ENCODE results near the gene RRAS. TPM values are rescaled to one million over a fixed set of nuclear protein-coding genes. Genes with fewer than 3 reads are reported as not detected.

RRAS gene
- total RNA-seq, 1 experiment from 2014 or later = 43.3 TPM

DNA sequence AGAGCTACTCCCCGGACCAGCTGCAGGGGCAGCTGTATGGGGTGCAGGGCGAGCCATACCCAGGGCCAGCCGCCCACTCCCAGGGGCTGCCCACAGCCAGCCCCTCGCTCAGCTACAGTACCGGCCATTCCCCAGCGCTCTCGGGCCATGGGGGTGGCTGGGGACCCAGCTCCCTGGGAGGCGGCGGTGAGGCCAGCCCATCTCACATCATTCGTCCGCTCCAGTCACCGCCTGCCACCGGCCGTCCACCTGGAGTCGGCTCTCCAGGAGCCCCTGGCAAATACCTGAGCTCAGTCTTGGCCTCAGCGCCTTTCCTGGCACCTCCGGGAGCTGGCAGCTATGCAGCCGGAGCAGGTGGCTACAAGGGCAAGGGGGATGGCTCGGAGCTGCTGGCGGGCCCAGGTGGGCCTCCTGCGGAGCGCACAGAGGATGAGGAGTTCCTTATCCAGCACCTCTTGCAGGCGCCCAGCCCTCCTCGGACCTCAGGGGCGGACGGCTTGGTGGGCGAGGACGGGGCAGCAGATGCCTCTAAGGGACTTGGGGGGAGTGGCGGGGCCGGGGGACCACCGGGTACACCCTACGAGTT, 44.0 kb downstream of the RRAS start:
- no peak for DNase-seq (ENCODE audit: low read depth)

- DNase-seq (ENCODE audit: low read depth) = no peak
These were observed 44.7 kb downstream of the RRAS start for GRCh38 chr19:49594993-49595818.

- no peak for DNase-seq (ENCODE audit: low read depth)
These were observed 45.6 kb downstream of the RRAS start for GRCh38 chr19:49594157-49594992.

DNA sequence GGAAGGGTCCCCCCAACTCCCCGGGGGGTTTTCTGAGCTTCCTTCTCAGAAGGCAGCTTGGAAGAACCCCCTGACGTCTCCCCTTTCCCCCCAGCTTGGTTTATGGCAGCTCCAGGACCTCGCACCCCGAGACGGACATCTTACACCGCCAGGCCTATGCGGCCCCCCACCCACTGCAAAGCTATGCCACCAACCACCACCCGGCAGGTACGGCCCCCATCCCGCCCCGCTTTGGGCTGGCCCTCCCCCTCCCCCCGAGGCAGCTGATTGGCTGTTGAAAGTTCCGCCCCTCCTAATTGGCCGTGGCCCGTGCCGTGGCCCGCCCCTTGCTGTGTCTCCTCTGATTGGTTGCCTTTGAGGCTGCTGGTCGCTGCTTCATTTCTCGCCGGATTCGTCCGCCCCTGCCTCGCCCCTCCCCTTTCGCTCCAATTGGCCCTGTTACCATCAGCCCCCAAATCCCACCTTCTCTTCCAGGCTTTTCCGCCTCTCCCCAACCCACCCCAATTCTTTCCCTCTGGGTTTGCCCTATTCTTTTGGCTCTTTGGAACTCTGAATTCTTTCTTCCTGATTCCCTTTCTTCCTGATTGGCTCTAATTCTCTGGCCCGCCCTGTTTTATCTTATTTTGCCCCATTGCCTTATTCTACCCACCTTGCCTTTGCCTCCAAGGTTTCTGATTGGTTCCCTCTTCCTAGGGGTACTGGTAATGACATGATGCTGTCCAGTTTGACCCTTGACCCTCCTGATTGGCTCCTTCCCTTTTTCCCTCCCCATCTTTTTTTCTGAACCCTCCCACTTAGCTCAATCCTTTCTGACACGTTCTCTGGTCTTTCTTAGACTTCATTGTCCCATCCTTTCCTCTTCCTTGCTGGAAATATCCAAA, 46.5 kb downstream of the RRAS start:
- no peak for DNase-seq (ENCODE audit: low read depth)

- DNase-seq (ENCODE audit: low read depth) = no peak
These were observed 47.3 kb downstream of the RRAS start for GRCh38 chr19:49592486-49593232.

- DNase-seq (ENCODE audit: low read depth) = peak; percentile 58
These were observed 48.0 kb downstream of the RRAS start for GRCh38 chr19:49591731-49592485.

GRCh38 chr19:49590971-49591730, 48.8 kb downstream of the RRAS start, which contains the start of gene PRR12:
Gene PRR12, plus strand, starts transcription at chr19:49591182. Its CDS starts 473 bp downstream, at chr19:49591655.
- DNase-seq (ENCODE audit: low read depth) = peak; percentile 75

DNA sequence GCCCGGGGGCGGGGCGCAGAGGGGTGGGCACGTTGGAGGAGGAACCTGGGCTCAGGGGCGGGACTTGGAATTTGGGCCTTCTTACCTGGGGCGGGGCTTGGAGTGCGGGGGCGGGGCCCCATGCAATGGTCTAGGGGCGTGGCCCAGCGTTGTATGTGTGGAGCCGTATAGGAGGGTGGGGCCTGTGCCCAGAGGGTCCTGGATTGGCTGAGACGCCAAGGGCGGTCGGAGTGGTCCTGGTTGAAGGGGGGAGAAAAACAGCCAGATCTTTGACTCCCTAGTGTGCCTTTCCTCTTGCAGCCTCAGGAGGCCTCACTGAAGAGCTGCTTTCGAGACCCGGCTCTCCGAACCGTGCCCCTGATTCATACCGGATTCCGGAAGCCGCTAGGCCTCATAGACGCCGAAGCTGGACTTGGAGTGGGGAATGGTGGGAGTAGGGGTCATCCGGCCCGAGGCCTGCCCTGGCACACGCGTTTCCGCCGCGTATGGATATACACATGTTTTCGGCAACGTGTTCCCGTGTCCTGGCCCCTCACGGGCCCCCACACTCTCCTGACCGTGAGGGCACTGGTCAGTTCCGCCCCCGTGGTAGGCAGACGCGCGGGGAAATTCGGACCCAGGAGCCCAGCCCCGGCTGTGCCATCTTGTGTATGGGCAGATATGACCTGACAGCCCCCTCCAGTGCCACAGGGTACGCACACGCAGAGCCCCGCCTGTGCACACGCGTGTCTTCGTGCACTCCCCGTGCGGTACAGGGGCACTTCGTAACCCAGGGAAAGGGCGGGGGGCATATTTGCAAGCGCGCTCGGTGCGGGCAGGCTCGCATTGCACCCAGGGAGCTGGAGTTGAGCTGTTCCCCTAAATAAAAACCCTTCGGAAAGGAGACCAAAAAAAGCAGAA, 49.6 kb downstream of the RRAS start:
- peak; percentile 96 for DNase-seq (ENCODE audit: low read depth)

GRCh38 chr19:49589502-49589905, 50.4 kb downstream of the RRAS start:
- no peak for DNase-seq (ENCODE audit: low read depth)

DNA sequence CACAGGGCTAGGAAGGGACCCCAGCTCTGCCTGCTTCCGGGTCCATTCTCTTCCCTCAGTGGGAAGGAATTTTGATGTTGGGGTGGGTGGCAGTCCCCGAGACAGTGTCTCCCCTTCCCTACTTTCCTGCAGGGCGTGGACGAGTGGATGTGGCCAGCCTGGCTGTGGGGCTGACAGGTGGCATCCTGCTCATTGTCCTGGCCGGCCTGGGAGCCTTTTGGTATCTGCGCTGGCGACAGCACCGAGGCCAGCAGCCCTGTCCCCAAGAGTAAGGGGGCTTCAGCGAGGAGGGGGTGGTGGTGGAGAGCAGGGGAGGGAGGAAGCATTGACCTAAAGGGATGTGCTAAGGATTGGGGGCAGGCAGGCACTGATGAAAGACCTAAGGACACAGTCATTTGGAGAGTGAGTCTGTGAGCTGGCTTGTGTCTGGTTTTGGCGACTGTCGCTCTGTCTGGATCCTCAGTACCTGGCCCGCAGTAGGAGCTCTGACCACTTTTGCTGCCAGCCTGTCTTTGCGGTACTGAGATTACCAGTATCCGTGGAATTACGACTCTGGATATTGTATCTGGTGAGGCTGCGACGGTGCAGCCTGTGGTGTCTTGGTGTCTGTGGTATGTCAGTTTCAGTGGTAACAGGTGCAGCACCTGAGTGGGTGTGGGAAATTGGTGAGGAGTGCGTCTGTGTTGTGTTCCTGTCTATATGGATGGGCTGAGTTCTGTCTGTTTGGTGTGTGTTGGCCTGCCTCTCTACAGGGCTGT, 51.4 kb downstream of the RRAS start:
- DNase-seq (ENCODE audit: low read depth) = no peak

- DNase-seq (ENCODE audit: low read depth) = no peak
These were observed 52.7 kb downstream of the RRAS start for GRCh38 chr19:49587227-49587626.

Other genes starting within 250 kb of the RRAS start
- gene PTH2, start 216.7 kb downstream of the RRAS start, total RNA-seq (2014; rRNA removed; shearing (Covaris generic)) = not detected in 2 replicates
- not detected in 2 replicates for gene GFY, start 214.8 kb downstream of the RRAS start, total RNA-seq (2014; rRNA removed; shearing (Covaris generic))
- 0.57 TPM in 1 of 2 replicates, not detected in the other for gene SLC17A7, start 198.6 kb downstream of the RRAS start, total RNA-seq (2014; rRNA removed; shearing (Covaris generic))
- 92.9 and 115 TPM in 2 replicates for gene PIH1D1, start 188.3 kb downstream of the RRAS start, total RNA-seq (2014; rRNA removed; shearing (Covaris generic))
- gene ALDH16A1, start 186.9 kb downstream of the RRAS start, total RNA-seq (2014; rRNA removed; shearing (Covaris generic)) = 12.9 and 27.9 TPM in 2 replicates
- 5.2 and 17.6 TPM in 2 replicates for gene FLT3LG, start 165.9 kb downstream of the RRAS start, total RNA-seq (2014; rRNA removed; shearing (Covaris generic))
- 1,082 and 1,258 TPM in 2 replicates for gene RPL13A, start 152.5 kb downstream of the RRAS start, total RNA-seq (2014; rRNA removed; shearing (Covaris generic))
- 2,832 and 3,734 TPM in 2 replicates for gene RPS11, start 143.7 kb downstream of the RRAS start, total RNA-seq (2014; rRNA removed; shearing (Covaris generic))
- 40.3 and 44.5 TPM in 2 replicates for gene FCGRT, start 127.5 kb downstream of the RRAS start, total RNA-seq (2014; rRNA removed; shearing (Covaris generic))
- 36.5 and 52.5 TPM in 2 replicates for gene RCN3, start 112.1 kb downstream of the RRAS start, total RNA-seq (2014; rRNA removed; shearing (Covaris generic))
- 122 and 129 TPM in 2 replicates for gene NOSIP, start 59.6 kb downstream of the RRAS start, total RNA-seq (2014; rRNA removed; shearing (Covaris generic))
- 0.17 TPM in 1 of 2 replicates, not detected in the other for gene PRRG2, start 58.8 kb downstream of the RRAS start, total RNA-seq (2014; rRNA removed; shearing (Covaris generic))
- gene PRR12, start 49.0 kb downstream of the RRAS start, total RNA-seq (2014; rRNA removed; shearing (Covaris generic)) = 1.3 and 4.5 TPM in 2 replicates
- 9.9 and 26.5 TPM in 2 replicates for gene SCAF1, start 2.1 kb upstream of the RRAS start, total RNA-seq (2014; rRNA removed; shearing (Covaris generic))
- gene IRF3, start 25.7 kb upstream of the RRAS start, total RNA-seq (2014; rRNA removed; shearing (Covaris generic)) = 146 and 186 TPM in 2 replicates
- gene BCL2L12, start 25.8 kb upstream of the RRAS start, total RNA-seq (2014; rRNA removed; shearing (Covaris generic)) = 6.3 and 14.1 TPM in 2 replicates
- 208 and 209 TPM in 2 replicates for gene PRMT1, start 37.1 kb upstream of the RRAS start, total RNA-seq (2014; rRNA removed; shearing (Covaris generic))
- gene ADM5, start 49.5 kb upstream of the RRAS start, total RNA-seq (2014; rRNA removed; shearing (Covaris generic)) = 0.20 and 0.34 TPM in 2 replicates
- 21.1 and 26.7 TPM in 2 replicates for gene CPT1C, start 51.0 kb upstream of the RRAS start, total RNA-seq (2014; rRNA removed; shearing (Covaris generic))
- gene TSKS, start 123.2 kb upstream of the RRAS start, total RNA-seq (2014; rRNA removed; shearing (Covaris generic)) = not detected in 2 replicates
- gene AP2A1, start 126.9 kb upstream of the RRAS start, total RNA-seq (2014; rRNA removed; shearing (Covaris generic)) = 74.4 and 113 TPM in 2 replicates
- 23.2 and 28.6 TPM in 2 replicates for gene FUZ, start 173.1 kb upstream of the RRAS start, total RNA-seq (2014; rRNA removed; shearing (Covaris generic))
- 30.2 and 45.6 TPM in 2 replicates for gene MED25, start 178.1 kb upstream of the RRAS start, total RNA-seq (2014; rRNA removed; shearing (Covaris generic))
- 94.0 and 107 TPM in 2 replicates for gene PTOV1, start 211.0 kb upstream of the RRAS start, total RNA-seq (2014; rRNA removed; shearing (Covaris generic))
- 19.1 and 23.9 TPM in 2 replicates for gene PNKP, start 227.4 kb upstream of the RRAS start, total RNA-seq (2014; rRNA removed; shearing (Covaris generic))
- gene AKT1S1, start 237.2 kb upstream of the RRAS start, total RNA-seq (2014; rRNA removed; shearing (Covaris generic)) = 13.6 and 14.8 TPM in 2 replicates
- gene TBC1D17, start 237.6 kb upstream of the RRAS start, total RNA-seq (2014; rRNA removed; shearing (Covaris generic)) = 8.3 and 12.2 TPM in 2 replicates

Measured in M059J (cell line).